Kidney (tissue), 22 donors: ENCODE data around the gene SH3GLB1. TPM values are rescaled to one million over a fixed set of nuclear protein-coding genes. Genes with fewer than 3 reads are reported as not detected.
"Not testable (repeated sequence)": the region's sequence is repeated elsewhere in the genome, so short reads cannot be mapped to it uniquely, and the experiment has no call there.

Source experiments
- DNase-seq, 5 donors: peaks; one replicate each; pipeline ENCODE4 v3.0.0-alpha.2; 2013 to 2020
- FAIRE-seq: peaks from 2 replicates; lab custom pipeline; 2012; peaks lifted over from hg19 to GRCh38; lab: Jason Lieb, UNC
- H3K27ac ChIP-seq, 2 donors: one replicate each; pipeline ENCODE4 v1.7.0; 2013; ENCODE audit warnings: low read depth in 2 of 2, low read length in 2 of 2, inconsistent platforms in 1 of 2
- H3K27me3 ChIP-seq: one replicate; pipeline ENCODE4 v1.7.1; 2013; ENCODE audit warnings: low read length, inconsistent platforms; ENCODE audit not compliant: control insufficient read depth, insufficient read depth
- H3K36me3 ChIP-seq, 3 donors: one replicate each; pipeline versions ENCODE4 v1.7.0 to v1.7.1; 2013; ENCODE audit warnings: low read length in 3 of 3, control low read depth in 1 of 3, inconsistent platforms in 1 of 3; ENCODE audit not compliant: insufficient read depth in 3 of 3, control insufficient read depth in 2 of 3
- H3K4me1 ChIP-seq, 3 donors: one replicate each; pipeline versions ENCODE4 v1.7.0 to v1.7.1; 2013; ENCODE audit warnings: low read length in 3 of 3, inconsistent platforms in 1 of 3, low read depth in 1 of 3; ENCODE audit not compliant: control insufficient read depth in 2 of 3, insufficient read depth in 2 of 3
- H3K4me3 ChIP-seq, 3 donors: one replicate each; pipeline versions ENCODE4 v1.7.0 to v1.8.1; 2013; ENCODE audit warnings: low read length in 3 of 3, control low read depth in 1 of 3, inconsistent platforms in 1 of 3
- H3K9ac ChIP-seq, 3 donors: one replicate each; pipeline versions ENCODE4 v1.7.0 to v1.7.1; 2013; ENCODE audit warnings: low read length in 3 of 3, control low read depth in 1 of 3, inconsistent platforms in 1 of 3
- H3K9me3 ChIP-seq, 3 donors: one replicate each; pipeline versions ENCODE4 v1.7.0 to v1.7.1; 2013; ENCODE audit warnings: low read length in 3 of 3, control low read depth in 1 of 3, inconsistent platforms in 1 of 3; ENCODE audit not compliant: control insufficient read depth in 2 of 3, insufficient read depth in 1 of 3
- intact Hi-C: fragments of 100-400 bp; cut with DNase I; formaldehyde crosslinking; loops from one replicate; pipeline ENCODE4 v1.11.1; 2022
- long read RNA-seq, 10 donors: library from polyadenylated mRNA in 1 of 10; unstranded in 1 of 10; transcript quantifications; one replicate each; pipeline ENCODE4 v2.0.0 and lab custom pipeline, GENCODE V29; 2021 to 2026
- polyA plus RNA-seq: library from polyadenylated mRNA; stranded (reverse); fragments of 350-450 nt; fragmentation: Illumina TruSeq; extraction: RNeasy Lipid Tissue Mini Kit (QIAGEN cat#74804); gene quantifications from one replicate; pipeline ENCODE4 v1.2.3, GENCODE V29; 2014; ENCODE audit warnings: low read depth, low replicate concordance; ENCODE audit not compliant: insufficient read depth
- total RNA-seq: library from RNA; stranded (reverse); fragmentation: NEBNext Ultra II Directional; extraction: Animal tissue kit (Norgen Biotek cat#: 25700); gene quantifications from one replicate; pipeline ENCODE4 v1.2.1, GENCODE V29; 2021
- TF ChIP-seq, protein P1 (sequence below): IDR thresholded peaks from 3 replicates; pipeline ENCODE4 v1.5.1; 2012; ENCODE audit warnings: mild to moderate bottlenecking, moderate library complexity, borderline replicate concordance; ENCODE audit not compliant: insufficient read depth; ENCODE audit errors: extremely low read depth
- donor health status: control.
- donor health status: control.
- donor health status: control.
- donor health status: control.
- donor health status: control.
- donor health status: DM: yes; HTN: yes; CAD: no.
- donor health status: Normal renal cell carcinoma (clear cell type).

Gene SH3GLB1
- total RNA-seq (79.7 TPM), polyA plus RNA-seq (47.9 TPM)
- long read RNA-seq, donor 1, full-length matches to known transcripts = 7 of 7 reads
- long read RNA-seq, donor 1, partial matches to known transcripts = 0 of 7 reads
- long read RNA-seq, donor 1, other reads (novel, unspliced or antisense) = 0 of 7 reads
- long read RNA-seq, donor 2, full-length matches to known transcripts = 12 of 12 reads
- long read RNA-seq, donor 2, partial matches to known transcripts = 0 of 12 reads
- long read RNA-seq, donor 2, other reads (novel, unspliced or antisense) = 0 of 12 reads
- long read RNA-seq, donor 3, full-length matches to known transcripts = 13 of 13 reads
- long read RNA-seq, donor 3, partial matches to known transcripts = 0 of 13 reads
- long read RNA-seq, donor 3, other reads (novel, unspliced or antisense) = 0 of 13 reads
- long read RNA-seq, donor 4, full-length matches to known transcripts = 13 of 13 reads
- long read RNA-seq, donor 4, partial matches to known transcripts = 0 of 13 reads
- long read RNA-seq, donor 4, other reads (novel, unspliced or antisense) = 0 of 13 reads
- long read RNA-seq, donor 5 = 0 reads
- long read RNA-seq, donor 6, full-length matches to known transcripts = 7 of 12 reads
- long read RNA-seq, donor 6, partial matches to known transcripts = 5 of 12 reads
- long read RNA-seq, donor 6, other reads (novel, unspliced or antisense) = 0 of 12 reads
- long read RNA-seq, donor 7, full-length matches to known transcripts = 42 of 58 reads
- long read RNA-seq, donor 7, partial matches to known transcripts = 8 of 58 reads
- long read RNA-seq, donor 7, other reads (novel, unspliced or antisense) = 8 of 58 reads
- long read RNA-seq, donor 8, full-length matches to known transcripts = 10 of 16 reads
- long read RNA-seq, donor 8, partial matches to known transcripts = 6 of 16 reads
- long read RNA-seq, donor 8, other reads (novel, unspliced or antisense) = 0 of 16 reads
- long read RNA-seq, donor 9, full-length matches to known transcripts = 4 of 4 reads
- long read RNA-seq, donor 9, partial matches to known transcripts = 0 of 4 reads
- long read RNA-seq, donor 9, other reads (novel, unspliced or antisense) = 0 of 4 reads
- long read RNA-seq, donor 10, full-length matches to known transcripts = 10 of 15 reads
- long read RNA-seq, donor 10, partial matches to known transcripts = 5 of 15 reads
- long read RNA-seq, donor 10, other reads (novel, unspliced or antisense) = 0 of 15 reads

DNA sequence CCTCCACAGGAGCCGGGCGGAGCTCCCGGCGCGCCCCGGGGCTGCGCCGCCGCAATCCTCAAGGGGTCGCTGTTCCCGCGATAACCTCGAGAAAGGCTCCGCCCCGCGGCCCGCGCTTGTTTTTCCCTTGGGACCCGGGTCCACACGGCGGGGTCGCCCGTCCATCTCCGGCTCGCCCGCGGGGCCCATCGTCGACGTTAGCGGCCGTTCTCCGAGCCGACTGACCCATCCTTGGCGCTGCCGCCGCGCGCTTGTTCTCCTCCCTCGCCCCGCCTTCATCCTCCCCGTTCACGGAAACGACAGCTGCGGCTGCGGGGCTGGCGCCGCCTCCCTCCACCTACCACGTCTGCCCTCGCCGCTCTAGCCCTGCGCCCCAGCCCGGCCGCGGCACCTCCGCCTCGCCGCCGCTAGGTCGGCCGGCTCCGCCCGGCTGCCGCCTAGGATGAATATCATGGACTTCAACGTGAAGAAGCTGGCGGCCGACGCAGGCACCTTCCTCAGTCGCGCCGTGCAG lies at the start of gene SH3GLB1:
Gene SH3GLB1, plus strand, starts transcription at position 119 of the 514 bp plus-strand sequence. Its CDS starts 324 bp downstream, at position 443.
- peak; percentile 94 to 96 (median 95) for DNase-seq
- TF ChIP-seq, protein P1, sequence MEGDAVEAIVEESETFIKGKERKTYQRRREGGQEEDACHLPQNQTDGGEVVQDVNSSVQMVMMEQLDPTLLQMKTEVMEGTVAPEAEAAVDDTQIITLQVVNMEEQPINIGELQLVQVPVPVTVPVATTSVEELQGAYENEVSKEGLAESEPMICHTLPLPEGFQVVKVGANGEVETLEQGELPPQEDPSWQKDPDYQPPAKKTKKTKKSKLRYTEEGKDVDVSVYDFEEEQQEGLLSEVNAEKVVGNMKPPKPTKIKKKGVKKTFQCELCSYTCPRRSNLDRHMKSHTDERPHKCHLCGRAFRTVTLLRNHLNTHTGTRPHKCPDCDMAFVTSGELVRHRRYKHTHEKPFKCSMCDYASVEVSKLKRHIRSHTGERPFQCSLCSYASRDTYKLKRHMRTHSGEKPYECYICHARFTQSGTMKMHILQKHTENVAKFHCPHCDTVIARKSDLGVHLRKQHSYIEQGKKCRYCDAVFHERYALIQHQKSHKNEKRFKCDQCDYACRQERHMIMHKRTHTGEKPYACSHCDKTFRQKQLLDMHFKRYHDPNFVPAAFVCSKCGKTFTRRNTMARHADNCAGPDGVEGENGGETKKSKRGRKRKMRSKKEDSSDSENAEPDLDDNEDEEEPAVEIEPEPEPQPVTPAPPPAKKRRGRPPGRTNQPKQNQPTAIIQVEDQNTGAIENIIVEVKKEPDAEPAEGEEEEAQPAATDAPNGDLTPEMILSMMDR = peak; percentile 75
- no peak for FAIRE-seq
- Histone ChIP-seq H3K9ac (peak within 1 kb of the TSS; percentile 76 to 98 (median 94)), H3K36me3 (no peaks in the 10 kb centered on the region), H3K27me3 (no peaks in the 10 kb centered on the region), H3K4me1 (peaks cover 0 to 21% (median 3%) of the 10 kb centered on the region in 3 donors), H3K27ac (peak within 1 kb of the TSS; percentile 96 to 97), H3K4me3 (peak within 1 kb of the TSS; percentile 84 to 96 (median 86)), H3K9me3 (no peaks in the 10 kb centered on the region)
- intact Hi-C loops = no loop called here

DNA sequence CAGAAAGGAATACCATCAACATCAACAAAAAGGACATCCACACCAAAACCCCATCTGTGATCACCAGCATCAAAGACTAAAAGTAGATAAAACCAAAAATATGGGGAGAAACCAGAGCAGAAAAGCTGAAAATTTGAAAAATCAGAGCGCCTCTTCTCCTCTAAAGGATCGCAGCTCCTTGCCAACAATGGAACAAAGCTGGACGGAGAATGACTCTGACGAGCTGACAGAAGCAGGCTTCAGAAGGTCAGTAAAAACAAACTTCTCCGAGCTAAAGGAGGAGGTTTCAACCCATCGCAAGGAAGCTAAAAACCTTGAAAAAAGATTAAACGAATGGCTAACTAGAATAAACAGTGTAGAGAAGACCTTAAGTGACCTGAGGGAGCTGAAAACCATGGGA lies 46.0 kb upstream of the SH3GLB1 start:
- DNase-seq, H3K27me3 ChIP-seq, intact Hi-C loops, H3K4me3 ChIP-seq, FAIRE-seq, H3K9ac ChIP-seq, H3K36me3 ChIP-seq, H3K4me1 ChIP-seq, H3K27ac ChIP-seq, H3K9me3 ChIP-seq: not testable (repeated sequence)

DNA sequence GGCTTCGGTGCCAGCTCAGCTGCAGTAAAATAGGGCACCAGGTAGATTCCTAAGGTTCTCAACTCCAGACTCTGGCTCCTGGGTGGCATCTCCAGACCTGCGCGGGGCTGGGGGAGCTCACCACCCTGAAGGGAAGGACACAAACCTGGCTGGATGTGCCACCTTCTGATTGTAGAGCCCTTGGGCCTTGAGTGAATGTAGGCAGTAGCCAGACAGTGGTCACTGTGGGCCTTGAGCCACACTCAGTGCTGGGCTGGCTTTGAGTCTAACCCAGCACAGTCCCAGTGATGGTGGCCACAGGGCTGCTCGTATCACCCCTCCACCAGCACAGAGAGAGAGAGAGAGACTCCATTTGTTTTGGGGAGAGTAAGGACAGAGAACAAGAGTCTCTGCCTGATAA lies 38.0 kb upstream of the SH3GLB1 start:
- H3K4me1 ChIP-seq = no peaks in the 10 kb centered on the region
- no peaks in the 10 kb centered on the region for H3K36me3 ChIP-seq
- no peak overlapping the region for H3K9ac ChIP-seq
- H3K27ac ChIP-seq = no peak overlapping the region
- no peaks in the 10 kb centered on the region for H3K27me3 ChIP-seq
- intact Hi-C loops = no loop called here
- FAIRE-seq (no peak), DNase-seq (no peak)
- H3K9me3 ChIP-seq = no peaks in the 10 kb centered on the region
- TF ChIP-seq, protein P1 = no peak
- no peak overlapping the region for H3K4me3 ChIP-seq
